Activated CD8-positive, alpha-beta T cell treated with anti-CD3 and anti-CD28 coated beads for 36 hours (primary cell): ENCODE data around the gene ZNF787. TPM values are rescaled to one million over a fixed set of nuclear protein-coding genes. Genes with fewer than 3 reads are reported as not detected.

Experiments used
- ATAC-seq: fragments of 200-7000 bp; cut with Tn5 transposase; one replicate; pipeline ENCODE4 v1.10.0; 2021; ENCODE audit warnings: mild to moderate bottlenecking, moderate library complexity
- CTCF ChIA-PET: fragments of 350-600 bp; sonication (Branson Sonifier 250); formaldehyde crosslinking; loops from one replicate; lab custom pipeline; 2021; ENCODE audit warnings: antibody characterized with exemption; lab: Charles Lee
- POLR2A ChIA-PET: fragments of 350-600 bp; sonication (Branson Sonifier 250); formaldehyde crosslinking; loops from one replicate; lab custom pipeline; 2021; ENCODE audit warnings: antibody characterized with exemption; lab: Charles Lee
- DNase-seq: peaks from one replicate; pipeline ENCODE4 v3.0.0-alpha.2; 2020
- H3K27ac Mint-ChIP-seq: one replicate; pipeline ENCODE4 v1.8.0; 2021; ENCODE audit warnings: mild to moderate bottlenecking, mixed read lengths
- H3K27me3 Mint-ChIP-seq: one replicate; pipeline ENCODE4 v1.8.0; 2021; ENCODE audit warnings: mixed read lengths
- H3K36me3 Mint-ChIP-seq: one replicate; pipeline ENCODE4 v1.8.0; 2021; ENCODE audit warnings: low read depth, mixed read lengths
- H3K4me1 Mint-ChIP-seq: one replicate; pipeline ENCODE4 v1.8.0; 2021; ENCODE audit warnings: low read depth, mixed read lengths
- H3K4me3 Mint-ChIP-seq: one replicate; pipeline ENCODE4 v1.8.0; 2021; ENCODE audit warnings: mild to moderate bottlenecking, moderate library complexity, mixed read lengths
- H3K9me3 Mint-ChIP-seq: one replicate; pipeline ENCODE4 v1.8.0; 2021; ENCODE audit warnings: mixed read lengths
- CTCF ChIP-seq: fragments of 200-600 bp; IDR thresholded peaks from one replicate; pipeline ENCODE4 v1.8.0; 2022; ENCODE audit warnings: antibody characterized with exemption, mild to moderate bottlenecking
- intact Hi-C: fragments of 100-400 bp; cut with micrococcal nuclease; formaldehyde crosslinking; loops from one replicate; pipeline ENCODE4 v1.10.0; 2022
- total RNA-seq, 2 experiments: library from RNA; stranded (reverse); gene quantifications; one replicate each; pipeline ENCODE4 v1.2.3, GENCODE V29; 2021

ZNF787 gene
- total RNA-seq, 2 experiments from 2014 or later = 24.2 to 25.8 TPM

GRCh38 chr19:56094449-56094848 lies 26.6 kb downstream of the ZNF787 start:
- Mint-ChIP-seq H3K4me1 (peaks cover 3% of the 10 kb centered on the region), H3K4me3 (no peak overlapping the region), H3K9me3 (peaks cover 7% of the 10 kb centered on the region), H3K27ac (no peak overlapping the region), H3K36me3 (peaks cover 24% of the 10 kb centered on the region), H3K27me3 (no peaks in the 10 kb centered on the region)
- intact Hi-C loops = no loop called here
- CTCF ChIA-PET = no interaction called here
- POLR2A ChIA-PET = no interaction called here
- ATAC-seq = no peak
- DNase-seq = no peak
- TF ChIP-seq CTCF = no peak

- peaks cover 3% of the 10 kb centered on the region for H3K4me1 Mint-ChIP-seq
- no peak for TF ChIP-seq CTCF
- POLR2A ChIA-PET = no interaction called here
- CTCF ChIA-PET = no interaction called here
- no peak overlapping the region for H3K4me3 Mint-ChIP-seq
- intact Hi-C loops = no loop called here
- no peak for DNase-seq
- peaks cover 28% of the 10 kb centered on the region for H3K36me3 Mint-ChIP-seq
- peaks cover 7% of the 10 kb centered on the region for H3K9me3 Mint-ChIP-seq
- no peaks in the 10 kb centered on the region for H3K27me3 Mint-ChIP-seq
- H3K27ac Mint-ChIP-seq = no peak overlapping the region
- ATAC-seq = no peak
These were observed 28.1 kb downstream of the ZNF787 start for GRCh38 chr19:56092685-56093631.

- intact Hi-C loops = no loop called here
- Mint-ChIP-seq H3K4me3 (no peak overlapping the region), H3K27ac (no peak overlapping the region), H3K36me3 (peaks cover 28% of the 10 kb centered on the region), H3K27me3 (no peaks in the 10 kb centered on the region), H3K9me3 (peaks cover 7% of the 10 kb centered on the region), H3K4me1 (peaks cover 3% of the 10 kb centered on the region)
- ChIA-PET POLR2A (no interaction called here), CTCF (interaction anchor here (1.3 to 2.0 kb wide), 3 partner anchors 11 to 80 kb away, joined by 4 to 6 read pairs (median 5); no protein-coding TSS in a partner anchor)
- DNase-seq (no peak), ATAC-seq (no peak)
- TF ChIP-seq CTCF = no peak
These were observed 29.1 kb downstream of the ZNF787 start for GRCh38 chr19:56091751-56092546.

- intact Hi-C loops = no loop called here
- TF ChIP-seq CTCF = no peak
- Mint-ChIP-seq H3K27ac (no peak overlapping the region), H3K27me3 (no peaks in the 10 kb centered on the region), H3K4me3 (no peak overlapping the region), H3K9me3 (peaks cover 7% of the 10 kb centered on the region), H3K36me3 (peaks cover 28% of the 10 kb centered on the region), H3K4me1 (peaks cover 3% of the 10 kb centered on the region)
- ChIA-PET CTCF (interaction anchor here (0.8 to 2.0 kb wide), 4 partner anchors 10 to 242 kb away, joined by 3 to 6 read pairs (median 4); no protein-coding TSS in a partner anchor), POLR2A (no interaction called here)
- DNase-seq (no peak), ATAC-seq (no peak)
These were observed 30.0 kb downstream of the ZNF787 start for GRCh38 chr19:56091066-56091490.
